Activated CD4-positive, CD25-positive, alpha-beta regulatory T cell treated with anti-CD3 and anti-CD28 coated beads, Interleukin-2, amount 50 U/mL, for 16 hours (primary cell): ENCODE measurements around the gene IFNL1.
"Not testable (repeated sequence)": the region's sequence is repeated elsewhere in the genome, so short reads cannot be mapped to it uniquely, and the experiment has no call there.

Source experiments
- DNase-seq: peaks from one replicate; pipeline ENCODE4 v3.0.0-alpha.2; 2020; ENCODE audit warnings: low read depth, low spot score

Gene IFNL1

GRCh38 chr19:39308531-39309304, 12.5 kb downstream of the IFNL1 start:
- DNase-seq = no peak

GRCh38 chr19:39309305-39309670, 13.1 kb downstream of the IFNL1 start:
- not testable (repeated sequence) for DNase-seq

- DNase-seq = no peak
Observed at GRCh38 chr19:39310558-39311311, 14.5 kb downstream of the IFNL1 start.

DNA sequence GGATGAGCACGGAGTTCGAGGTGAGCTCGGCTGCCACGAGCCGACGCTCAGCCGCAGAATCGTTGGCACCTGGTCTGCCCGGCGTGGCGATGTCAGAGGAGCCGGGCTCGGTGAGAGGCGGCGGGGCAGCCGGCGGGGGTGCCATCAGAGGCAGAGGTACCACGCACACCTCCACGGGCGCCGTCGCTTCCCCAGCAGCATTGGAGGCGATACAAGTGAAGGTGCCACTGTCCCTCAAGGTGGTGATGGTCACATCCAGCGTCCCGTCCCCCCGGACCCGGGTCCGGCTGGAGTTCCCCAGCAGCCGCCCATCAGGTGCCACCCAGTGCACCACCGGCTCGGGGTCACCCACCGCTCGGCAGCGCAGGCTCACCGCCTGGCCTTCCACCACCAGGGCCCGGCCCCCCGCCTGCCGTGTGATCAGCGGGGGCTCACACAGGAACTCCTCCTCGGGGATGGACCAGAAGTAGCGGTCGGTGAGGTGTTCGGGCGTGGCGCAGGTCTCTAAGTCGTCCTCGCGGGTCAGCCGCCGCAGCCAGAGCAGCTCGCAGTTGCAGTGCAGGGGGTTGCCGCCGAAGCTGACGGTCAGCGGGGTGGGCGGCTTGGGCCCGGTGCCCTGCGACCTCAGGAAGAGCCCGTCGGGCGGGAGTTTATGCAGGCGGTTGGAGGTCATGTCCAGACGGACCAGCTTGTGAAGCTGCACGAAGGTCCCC, 18.0 kb downstream of the IFNL1 start:
- DNase-seq = no peak

GRCh38 chr19:39315933-39316332, 19.7 kb downstream of the IFNL1 start:
- DNase-seq = no peak

- no peak for DNase-seq
Observed at GRCh38 chr19:39316627-39317321, 20.6 kb downstream of the IFNL1 start.

DNA sequence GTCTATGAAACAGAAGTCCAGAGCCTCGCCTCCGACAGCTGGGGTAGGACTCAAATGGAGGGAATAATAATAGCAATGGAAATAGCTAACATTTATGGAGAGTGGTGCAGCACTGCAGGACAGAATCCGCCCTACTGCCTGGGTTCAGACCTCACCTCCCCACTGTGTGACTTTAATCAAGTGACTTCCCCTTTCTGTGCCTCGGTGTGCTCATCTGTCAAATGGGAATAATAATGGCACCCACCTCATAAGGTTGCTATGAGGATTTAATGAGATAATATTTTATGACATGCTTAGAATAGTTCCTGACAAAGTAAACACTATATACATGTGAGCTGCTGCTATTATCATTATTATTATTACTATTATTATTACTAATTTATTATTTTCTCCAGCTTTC, 21.3 kb downstream of the IFNL1 start:
- no peak for DNase-seq

GRCh38 chr19:39318071-39318470, 21.9 kb downstream of the IFNL1 start:
- no peak for DNase-seq

GRCh38 chr19:39318690-39319089, 22.5 kb downstream of the IFNL1 start:
- DNase-seq = no peak

- DNase-seq = no peak
Observed at GRCh38 chr19:39319098-39319891, 23.1 kb downstream of the IFNL1 start.

- no peak for DNase-seq
Observed at GRCh38 chr19:39319892-39320248, 23.7 kb downstream of the IFNL1 start.

GRCh38 chr19:39321117-39321831, 25.1 kb downstream of the IFNL1 start:
- DNase-seq = no peak

GRCh38 chr19:39321832-39322176, 25.6 kb downstream of the IFNL1 start:
- DNase-seq = no peak

GRCh38 chr19:39324242-39324842, 28.1 kb downstream of the IFNL1 start:
- DNase-seq = no peak

DNA sequence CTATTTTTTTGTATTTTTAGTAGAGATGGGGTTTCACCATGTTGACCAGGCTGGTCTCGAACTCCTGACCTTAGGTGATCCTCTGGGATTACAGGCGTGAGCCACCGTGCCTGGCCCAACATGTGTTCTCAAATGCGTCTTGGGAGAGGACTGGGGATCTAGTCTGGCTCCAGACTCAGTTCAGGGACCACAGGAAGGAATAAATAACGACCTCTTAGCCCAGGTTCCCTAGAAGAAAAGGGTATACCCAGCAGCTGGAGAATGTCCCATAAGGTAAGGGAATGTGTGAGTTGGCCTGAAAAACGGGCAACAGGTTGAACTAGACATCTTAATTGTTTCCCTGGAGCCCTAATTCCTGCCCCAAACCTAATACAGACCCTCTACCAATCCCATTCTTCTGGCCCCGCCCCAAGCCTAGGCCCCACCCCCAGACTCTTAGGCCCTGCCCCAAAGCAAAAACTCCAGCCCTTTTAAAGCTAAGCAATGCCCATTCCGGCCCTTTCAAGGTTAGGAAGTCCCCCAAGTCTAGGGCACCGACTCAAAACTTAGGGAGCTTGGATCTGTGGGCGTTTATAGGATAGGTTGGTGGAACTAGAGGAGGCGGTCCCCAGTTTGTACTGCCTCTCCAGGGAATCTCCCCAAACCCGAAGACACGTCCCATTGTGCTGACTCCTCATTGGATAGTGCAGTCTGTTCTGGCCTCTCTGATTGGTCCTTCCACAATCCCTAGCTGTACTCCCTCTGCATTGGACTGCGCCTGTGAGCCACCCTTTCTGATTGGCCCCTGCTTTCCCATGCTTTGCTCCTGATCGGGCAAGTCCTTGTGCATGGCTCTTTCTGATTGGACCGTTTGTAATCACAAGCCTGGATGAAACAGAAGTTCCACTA, 29.8 kb downstream of the IFNL1 start:
- no peak for DNase-seq

DNA sequence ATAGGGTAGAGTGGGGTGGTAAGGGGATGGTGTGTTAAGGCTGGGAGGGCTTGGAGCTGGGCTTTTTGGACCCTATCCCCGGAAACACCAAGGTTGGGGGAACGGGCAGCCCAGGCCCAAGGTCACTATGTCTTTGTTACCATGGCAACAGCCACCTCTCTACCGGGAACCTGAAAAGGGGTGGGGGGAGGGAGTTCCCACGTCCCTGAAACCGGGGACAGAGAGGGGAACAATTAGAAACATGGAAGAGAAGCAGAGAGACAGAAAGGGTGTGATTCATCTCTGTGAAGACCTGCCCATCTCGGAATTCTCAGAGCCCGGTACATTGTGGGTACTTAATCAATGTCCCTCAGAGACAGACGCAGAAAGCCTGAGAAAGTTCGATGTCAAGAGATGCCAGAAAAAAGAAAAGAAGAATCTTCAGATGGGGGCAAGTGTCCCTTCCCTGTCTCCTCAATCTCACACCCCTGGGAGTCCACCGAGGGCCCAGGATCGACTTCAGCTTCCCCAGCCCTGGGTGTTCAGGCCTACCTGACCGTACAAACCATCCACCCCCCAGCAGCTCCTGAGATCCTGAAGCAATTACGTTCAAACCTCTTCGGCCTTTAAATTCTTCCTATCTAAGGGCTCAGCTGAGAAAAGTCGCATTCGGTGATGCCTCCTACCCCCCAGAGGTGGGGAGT, 31.3 kb downstream of the IFNL1 start:
- no peak for DNase-seq

GRCh38 chr19:39328046-39328705, 32.0 kb downstream of the IFNL1 start:
- peak; percentile 68 for DNase-seq

- no peak for DNase-seq
Observed at GRCh38 chr19:39329948-39330347, 33.7 kb downstream of the IFNL1 start.
